OCI-LY1 (cell line): ENCODE data around the gene GABRP.
"Not testable (repeated sequence)": the region's sequence is repeated elsewhere in the genome, so short reads cannot be mapped to it uniquely, and the experiment has no call there.

Experiments
- H2AFZ ChIP-seq: fragments of 200-600 bp; sonication (generic), shearing (Covaris generic); 2 replicates; pipeline ENCODE4 v1.6.0; 2014; ENCODE audit warnings: antibody characterized with exemption, mild to moderate bottlenecking, low read length
- H3F3A ChIP-seq: fragments of 200-600 bp; sonication (generic), shearing (Covaris generic); 2 replicates; pipeline ENCODE4 v1.6.0; 2014; ENCODE audit warnings: mild to moderate bottlenecking, antibody characterized with exemption, low read length, moderate library complexity; ENCODE audit not compliant: insufficient read depth
- H3K27ac ChIP-seq: fragments of 200-600 bp; sonication (generic); 2 replicates; pipeline ENCODE4 v1.5.1; 2014; ENCODE audit warnings: low read length, mixed run types, mild to moderate bottlenecking, low read depth; ENCODE audit not compliant: poor library complexity, severe bottlenecking
- H3K27me3 ChIP-seq: fragments of 200-600 bp; sonication (generic); 2 replicates; pipeline ENCODE4 v1.6.0; 2014; ENCODE audit warnings: antibody characterized with exemption, mild to moderate bottlenecking, low read length, moderate library complexity; ENCODE audit not compliant: insufficient read depth
- H3K36me3 ChIP-seq: fragments of 200-600 bp; sonication (generic); 2 replicates; pipeline ENCODE4 v1.6.1; 2014; ENCODE audit warnings: mild to moderate bottlenecking, antibody characterized with exemption, low read length, moderate library complexity, mixed read lengths; ENCODE audit not compliant: insufficient read depth
- H3K4me1 ChIP-seq: fragments of 200-600 bp; sonication (generic); 2 replicates; pipeline ENCODE4 v1.5.1; 2014; ENCODE audit warnings: mild to moderate bottlenecking, low read length, moderate library complexity; ENCODE audit not compliant: insufficient read depth, severe bottlenecking
- H3K4me2 ChIP-seq: fragments of 200-600 bp; sonication (generic), shearing (Covaris generic); 2 replicates; pipeline ENCODE4 v1.6.1; 2014; ENCODE audit warnings: low read length
- H3K4me3 ChIP-seq: fragments of 200-600 bp; sonication (generic); 2 replicates; pipeline ENCODE4 v1.5.1; 2014; ENCODE audit warnings: low read length, low read depth, mild to moderate bottlenecking, mixed read lengths; ENCODE audit not compliant: poor library complexity, severe bottlenecking
- H3K79me2 ChIP-seq: fragments of 200-600 bp; shearing (Covaris generic); 2 replicates; pipeline ENCODE4 v1.6.1; 2016; ENCODE audit warnings: mixed run types, low read length, mixed read lengths; ENCODE audit not compliant: insufficient read depth
- H3K9ac ChIP-seq: fragments of 200-600 bp; sonication (generic), shearing (Covaris generic); 2 replicates; pipeline ENCODE4 v1.6.1; 2014; ENCODE audit warnings: mild to moderate bottlenecking, low read length, mixed read lengths
- H3K9me2 ChIP-seq: fragments of 200-600 bp; sonication (generic), shearing (Covaris generic); 2 replicates; pipeline ENCODE4 v1.6.1; 2014; ENCODE audit warnings: low read depth, mild to moderate bottlenecking, low read length, mixed read lengths
- H3K9me3 ChIP-seq: fragments of 200-600 bp; shearing (Covaris generic); 2 replicates; pipeline ENCODE4 v1.6.1; 2014; ENCODE audit warnings: low read length, mixed read lengths
- H4K20me1 ChIP-seq: fragments of 200-600 bp; sonication (generic), shearing (Covaris generic); 2 replicates; pipeline ENCODE4 v1.6.0; 2016; ENCODE audit warnings: mild to moderate bottlenecking, low read length; ENCODE audit not compliant: insufficient read depth
- CTCF ChIP-seq: fragments of 200-600 bp; sonication (generic), shearing (Covaris generic); IDR thresholded peaks from 2 replicates; pipeline ENCODE4 v1.5.1; 2017; ENCODE audit warnings: mild to moderate bottlenecking, antibody characterized with exemption, low read length, moderate library complexity, mixed read lengths
- EZH2 ChIP-seq: fragments of 200-600 bp; sonication (generic), shearing (Covaris generic); IDR thresholded peaks from 2 replicates; pipeline ENCODE4 v1.8.0; 2017; ENCODE audit warnings: borderline replicate concordance, mixed run types, mild to moderate bottlenecking, antibody characterized with exemption, low read length, moderate library complexity, mixed read lengths

Gene GABRP

DNA sequence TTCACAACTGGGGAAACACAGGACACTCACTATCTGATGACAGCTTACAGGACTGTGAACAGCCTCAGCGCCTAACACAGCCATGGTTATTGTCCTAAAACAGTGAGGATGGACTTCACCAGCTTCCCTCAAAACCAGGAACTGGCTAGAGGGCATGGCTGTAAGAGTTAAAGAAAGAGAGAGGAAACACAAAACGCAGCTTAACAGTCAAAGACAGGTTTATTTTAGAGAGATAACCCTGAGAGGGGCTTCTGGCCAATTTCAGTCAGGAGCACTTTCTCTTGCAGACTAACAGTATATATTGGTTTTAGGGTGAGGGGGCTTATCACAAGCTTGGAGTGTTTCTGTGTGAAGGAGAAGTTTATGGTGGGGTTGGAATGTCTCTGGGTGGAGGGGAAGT, 42.6 kb downstream of the GABRP start:
- Histone ChIP-seq H4K20me1 (no peaks in the 10 kb centered on the region), H3K79me2 (no peaks in the 10 kb centered on the region), H3K4me3 (no peak overlapping the region), H3K27ac (no peak overlapping the region), H2AFZ (no peak overlapping the region), H3K4me1 (no peaks in the 10 kb centered on the region), H3K4me2 (no peak overlapping the region), H3K9me2 (no peaks in the 10 kb centered on the region), H3K36me3 (no peaks in the 10 kb centered on the region), H3K9ac (no peak overlapping the region), H3K27me3 (no peaks in the 10 kb centered on the region; the same call in 1 of the 2 replicates), H3K9me3 (no peaks in the 10 kb centered on the region), H3F3A (no peaks in the 10 kb centered on the region)
- TF ChIP-seq CTCF (no peak), EZH2 (no peak)

DNA sequence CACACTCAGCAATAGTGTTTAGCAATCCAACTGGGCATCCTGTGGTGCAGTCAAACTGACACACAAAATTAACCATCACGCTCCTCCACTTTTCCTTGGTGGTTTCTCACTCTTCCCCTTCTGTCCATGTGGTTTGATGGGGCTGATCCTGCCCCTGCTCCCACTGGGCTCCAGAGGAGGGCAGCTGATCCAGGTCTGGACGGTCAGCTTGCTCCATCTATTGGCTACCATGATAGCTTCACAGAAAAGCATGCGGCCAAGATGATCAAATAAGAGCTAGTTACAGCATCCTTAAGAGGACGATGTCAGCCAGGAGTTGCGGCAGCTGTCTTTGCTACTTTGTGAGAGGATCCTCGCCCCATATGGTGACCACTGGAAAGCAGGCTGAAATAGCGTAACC, 48.7 kb downstream of the GABRP start:
- no peaks in the 10 kb centered on the region for H3K36me3 ChIP-seq
- no peak overlapping the region for H3K27ac ChIP-seq
- H3K4me2 ChIP-seq = no peak overlapping the region
- H3K27me3 ChIP-seq = no peaks in the 10 kb centered on the region
- H3F3A ChIP-seq = no peaks in the 10 kb centered on the region
- H3K79me2 ChIP-seq = no peaks in the 10 kb centered on the region
- H4K20me1 ChIP-seq = no peaks in the 10 kb centered on the region
- no peak overlapping the region for H3K9ac ChIP-seq
- H3K9me2 ChIP-seq = no peaks in the 10 kb centered on the region
- H3K9me3 ChIP-seq = no peaks in the 10 kb centered on the region
- no peak overlapping the region for H2AFZ ChIP-seq
- H3K4me1 ChIP-seq = no peaks in the 10 kb centered on the region
- H3K4me3 ChIP-seq = no peak overlapping the region
- TF ChIP-seq CTCF (no peak), EZH2 (no peak)

DNA sequence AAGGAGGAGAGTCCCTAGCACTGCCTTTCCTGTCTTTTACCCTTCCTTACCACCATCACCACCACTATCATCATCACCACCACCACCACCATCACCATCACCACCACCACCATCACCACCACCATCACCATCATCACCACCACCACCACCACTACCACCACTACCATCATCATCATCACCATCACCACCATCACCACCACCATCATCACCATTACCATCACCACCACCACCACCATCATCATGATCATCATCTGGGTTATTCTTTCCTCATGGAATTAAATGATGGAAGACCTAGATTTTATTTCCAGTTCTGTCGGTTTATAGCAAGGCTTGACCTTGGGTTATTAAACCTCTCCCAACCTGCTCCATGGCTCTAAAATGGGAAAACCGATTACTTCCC, 50.5 kb downstream of the GABRP start:
- H3K9me3 ChIP-seq, H3K4me1 ChIP-seq, H4K20me1 ChIP-seq, H3K9ac ChIP-seq, H3K9me2 ChIP-seq, H2AFZ ChIP-seq, H3K36me3 ChIP-seq, H3K27ac ChIP-seq, H3F3A ChIP-seq, H3K27me3 ChIP-seq, H3K79me2 ChIP-seq, H3K4me3 ChIP-seq, H3K4me2 ChIP-seq: not testable (repeated sequence)

DNA sequence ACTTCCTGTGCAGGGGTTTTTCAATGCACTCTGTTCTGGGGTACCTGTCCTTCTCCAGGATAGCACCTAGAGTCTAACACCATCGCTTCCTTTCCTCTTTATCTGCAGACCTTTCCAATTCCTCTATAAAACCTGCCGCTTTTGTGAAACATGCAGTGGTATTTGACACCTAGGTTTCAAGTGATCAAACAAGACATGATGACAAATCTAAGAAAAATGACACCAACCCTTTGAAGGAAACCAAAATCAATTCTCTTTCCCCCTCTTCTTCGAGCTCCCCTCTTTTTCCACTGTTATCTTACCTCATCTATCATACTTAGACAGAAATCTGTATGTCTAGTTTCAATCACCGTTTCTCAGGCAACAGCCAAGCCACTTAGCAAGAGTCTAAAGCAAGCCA, 52.7 kb downstream of the GABRP start:
- Histone ChIP-seq H3K4me2 (no peak overlapping the region), H3K9me3 (no peaks in the 10 kb centered on the region), H3K79me2 (no peaks in the 10 kb centered on the region), H4K20me1 (no peaks in the 10 kb centered on the region), H2AFZ (no peak overlapping the region), H3F3A (no peaks in the 10 kb centered on the region), H3K9ac (no peak overlapping the region), H3K4me3 (no peak overlapping the region), H3K27ac (no peak overlapping the region), H3K27me3 (no peaks in the 10 kb centered on the region), H3K36me3 (no peaks in the 10 kb centered on the region), H3K4me1 (no peaks in the 10 kb centered on the region), H3K9me2 (no peaks in the 10 kb centered on the region)
- TF ChIP-seq EZH2 = no peak
- TF ChIP-seq CTCF = no peak
